GM20431 (cell line): ENCODE results near the gene ZNF710.

Source experiments
- in situ Hi-C: fragments of 300-500 bp; cut with MseI, MboI; formaldehyde crosslinking; loops from one replicate; pipeline ENCODE4 v1.15.0; 2020; ENCODE audit warnings: low sequenced_read_pairs; ENCODE audit not compliant: unreplicated experiment

ZNF710 gene

GRCh38 chr15:89991312-89991711 is 9.8 kb upstream of the ZNF710 start:
- in situ Hi-C loops, result no loop called here

GRCh38 chr15:89993349-89993748 is 7.8 kb upstream of the ZNF710 start:
- in situ Hi-C loops, result no loop called here

- in situ Hi-C loops, result no loop called here
Observed at GRCh38 chr15:89997079-89997478, 4.0 kb upstream of the ZNF710 start.

GRCh38 chr15:89998141-89998661 is 2.9 kb upstream of the ZNF710 start:
- in situ Hi-C loops, result no loop called here

GRCh38 chr15:89998923-89999675 is 2.0 kb upstream of the ZNF710 start:
- in situ Hi-C loops, result no loop called here

GRCh38 chr15:89999676-90000185 is 1.4 kb upstream of the ZNF710 start:
- in situ Hi-C loops, result no loop called here

- in situ Hi-C loops, result no loop called here
Observed at GRCh38 chr15:90000186-90001001, 730 bp upstream of the ZNF710 start.

- in situ Hi-C loops, result no loop called here
Observed at GRCh38 chr15:90001683-90002427, 731 bp downstream of the ZNF710 start.

- in situ Hi-C loops, result no loop called here
Observed at GRCh38 chr15:90002428-90002844, 1.3 kb downstream of the ZNF710 start.

- in situ Hi-C loops, result no loop called here
Observed at GRCh38 chr15:90003736-90004135, 2.6 kb downstream of the ZNF710 start.

- in situ Hi-C loops, result no loop called here
Observed at GRCh38 chr15:90004252-90004651, 3.1 kb downstream of the ZNF710 start.

GRCh38 chr15:90004671-90005070 is 3.5 kb downstream of the ZNF710 start:
- in situ Hi-C loops, result no loop called here

GRCh38 chr15:90006217-90007075 is 5.3 kb downstream of the ZNF710 start:
- in situ Hi-C loops, result no loop called here

GRCh38 chr15:90007076-90007460 is 5.9 kb downstream of the ZNF710 start:
- in situ Hi-C loops, result no loop called here

- in situ Hi-C loops, result no loop called here
Observed at GRCh38 chr15:90008607-90009006, 7.5 kb downstream of the ZNF710 start.

GRCh38 chr15:90009301-90010022 is 8.3 kb downstream of the ZNF710 start:
- in situ Hi-C loops, result no loop called here

- in situ Hi-C loops, result no loop called here
Observed at GRCh38 chr15:90011705-90012104, 10.6 kb downstream of the ZNF710 start.

- in situ Hi-C loops, result no loop called here
Observed at GRCh38 chr15:90013503-90013937, 12.4 kb downstream of the ZNF710 start.

GRCh38 chr15:90015294-90015693 is 14.2 kb downstream of the ZNF710 start:
- in situ Hi-C loops, result no loop called here
